Caco-2 (cell line): ENCODE data around the gene KRT13. TPM values are rescaled to one million over a fixed set of nuclear protein-coding genes. Genes with fewer than 3 reads are reported as not detected.

Source experiments
- Bru-seq: library from RNA; stranded (reverse); fragments of 400-500 nt; gene quantifications from one replicate; lab custom pipeline; 2021; lab: Mats Ljungman, UMichigan
- BruChase-seq, 2 experiments: library from RNA; stranded (reverse); fragments of 400-500 nt; gene quantifications; one replicate each; lab custom pipeline; 2021; lab: Mats Ljungman, UMichigan
- BruUV-seq: library from RNA; stranded (reverse); fragments of 400-500 nt; replicated peaks from 2 replicates; lab custom pipeline; 2021; lab: Mats Ljungman, UMichigan
- CTCF ChIA-PET: fragments of 300-600 bp; sonication (Branson Sonifier 250); formaldehyde crosslinking; loops from one replicate; lab custom pipeline; 2022; ENCODE audit warnings: antibody characterized with exemption; lab: Charles Lee
- POLR2A ChIA-PET: fragments of 300-600 bp; sonication (Branson Sonifier 250); formaldehyde crosslinking; loops from one replicate; lab custom pipeline; 2022; ENCODE audit warnings: antibody characterized with exemption; lab: Charles Lee
- DNase-seq, 2 experiments: peaks; one replicate each; pipeline versions ENCODE4 v3.0.0 to v3.0.0-alpha.2; 2020 to 2022
- H3K27me3 ChIP-seq: replicated peaks from 2 replicates; pipeline ENCODE4 v1.6.0; 2011; ENCODE audit warnings: low read length; ENCODE audit not compliant: control insufficient read depth, insufficient read depth
- H3K36me3 ChIP-seq: 2 replicates; pipeline ENCODE4 v1.5.1; 2011; ENCODE audit warnings: low read length; ENCODE audit not compliant: control insufficient read depth, insufficient read depth
- H3K4me1 ChIP-seq: fragments of 250-450 bp; sonication (Bioruptor Pico); 2 replicates; pipeline ENCODE4 v1.5.1; 2020; ENCODE audit warnings: mild to moderate bottlenecking
- H3K4me3 ChIP-seq: 2 replicates; pipeline ENCODE4 v1.5.1; 2011; ENCODE audit warnings: low read depth, mild to moderate bottlenecking, control low read depth, low read length
- H3K9me3 ChIP-seq: fragments of 250-450 bp; sonication (Bioruptor Pico); 2 replicates; pipeline ENCODE4 v1.5.1; 2020; ENCODE audit warnings: mild to moderate bottlenecking, moderate library complexity
- H3K27ac Mint-ChIP-seq: one replicate; pipeline ENCODE4 v1.8.0; 2022; ENCODE audit warnings: mixed read lengths; ENCODE audit not compliant: unreplicated experiment
- H3K27me3 Mint-ChIP-seq: one replicate; pipeline ENCODE4 v1.8.0; 2022; ENCODE audit warnings: mixed read lengths; ENCODE audit not compliant: insufficient read depth, unreplicated experiment
- H3K36me3 Mint-ChIP-seq: one replicate; pipeline ENCODE4 v1.8.0; 2022; ENCODE audit warnings: mild to moderate bottlenecking, mixed read lengths; ENCODE audit not compliant: insufficient read depth, unreplicated experiment
- H3K4me1 Mint-ChIP-seq: one replicate; pipeline ENCODE4 v1.8.0; 2022; ENCODE audit warnings: low read depth, mixed read lengths; ENCODE audit not compliant: unreplicated experiment
- H3K4me3 Mint-ChIP-seq: one replicate; pipeline ENCODE4 v1.8.0; 2022; ENCODE audit warnings: mild to moderate bottlenecking, moderate library complexity, mixed read lengths; ENCODE audit not compliant: unreplicated experiment
- H3K9me3 Mint-ChIP-seq: one replicate; pipeline ENCODE4 v1.8.0; 2022; ENCODE audit warnings: mixed read lengths; ENCODE audit not compliant: unreplicated experiment
- intact Hi-C: fragments of 100-400 bp; cut with micrococcal nuclease; formaldehyde crosslinking; loops from one replicate; pipeline ENCODE4 v1.10.0; 2022; ENCODE audit not compliant: unreplicated experiment
- long read RNA-seq: library from polyadenylated mRNA; stranded (forward); transcript quantifications from one replicate; pipeline ENCODE4 v2.0.0, GENCODE V29; 2022
- total RNA-seq: library from RNA; stranded (reverse); gene quantifications from 2 replicates; pipeline ENCODE4 v1.2.3, GENCODE V29; 2022
- TF ChIP-seq, protein P1 (sequence below), 2 experiments: fragments of 200-600 bp in 1 of 2; IDR thresholded peaks; 1 replicate in 1 of 2; 2 replicates in 1 of 2; pipeline versions ENCODE4 v1.5.1 to v1.8.0; 2011 to 2022; ENCODE audit warnings: antibody characterized with exemption in 1 of 2, control low read depth in 1 of 2, inconsistent platforms in 1 of 2, low read depth in 1 of 2, low read length in 1 of 2, mild to moderate bottlenecking in 1 of 2, moderate library complexity in 1 of 2; ENCODE audit not compliant: insufficient read depth in 1 of 2, severe bottlenecking in 1 of 2, unreplicated experiment in 1 of 2

Gene KRT13
- 0.35 TPM in 1 of 2 replicates, not detected in the other for total RNA-seq
- Bru-seq, nascent RNA = percentile 11 among the genes with signal in this experiment
- not detected for BruChase-seq, experiment 1, labeled RNA remaining after a 2-hour chase
- percentile 22 among the genes with signal in this experiment for BruChase-seq, experiment 2, labeled RNA remaining after a 6-hour chase
- long read RNA-seq = 0 reads

DNA sequence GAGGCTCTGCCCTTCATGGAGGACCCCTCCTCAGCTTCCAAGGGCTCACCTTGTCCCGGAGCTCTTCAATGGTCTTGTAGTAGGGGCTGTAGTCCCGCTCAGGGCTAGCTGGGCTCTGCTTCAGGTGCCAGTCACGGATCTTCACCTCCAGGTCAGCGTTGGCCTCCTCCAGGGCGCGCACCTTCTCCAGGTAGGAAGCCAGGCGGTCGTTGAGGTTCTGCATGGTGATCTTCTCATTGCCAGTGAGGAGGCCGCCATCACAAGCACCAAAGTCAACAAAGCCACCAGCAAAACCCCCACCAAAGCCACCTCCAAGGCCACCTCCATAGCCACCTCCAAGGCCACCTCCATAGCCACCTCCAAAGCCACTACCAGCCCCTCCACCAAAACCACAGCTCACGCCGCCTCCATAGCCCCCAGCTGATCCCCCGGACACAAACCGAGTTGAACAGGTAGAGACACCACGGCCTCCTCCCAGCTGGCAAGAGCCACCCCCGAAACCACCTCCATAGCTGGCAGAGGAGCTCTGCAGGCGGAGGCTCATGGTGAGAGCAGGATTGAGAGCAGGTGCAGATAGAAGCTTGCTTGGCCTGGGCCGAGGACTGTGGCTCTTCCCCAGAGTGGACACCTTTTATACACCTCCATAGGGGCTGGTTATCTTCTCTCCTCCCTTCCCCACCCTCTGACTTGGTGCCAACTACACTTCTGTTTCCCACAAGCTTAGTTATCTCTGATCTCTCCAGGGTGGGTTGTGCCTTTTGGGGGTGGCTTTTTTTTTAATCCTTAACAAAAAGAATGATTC lies at the start of gene KRT13:
KRT13 (minus strand) TSS at position 606 of the 802 bp plus-strand sequence; CDS start at position 544, 62 bp downstream.
- no peaks in the 10 kb centered on the region for H3K36me3 ChIP-seq
- DNase-seq = no peak
- Mint-ChIP-seq H3K4me3 (no peak within 1 kb of the TSS), H3K4me1 (peaks cover 14% of the 10 kb centered on the region), H3K9me3 (no peaks in the 10 kb centered on the region), H3K27ac (peak within 1 kb of the TSS; percentile 79), H3K27me3 (no peaks in the 10 kb centered on the region), H3K36me3 (peaks cover 6% of the 10 kb centered on the region)
- CTCF ChIA-PET = interaction anchor here (0.7 to 0.9 kb wide), 2 partner anchors 43 to 803 kb away, joined by 3 to 4 read pairs; no protein-coding TSS in a partner anchor
- POLR2A ChIA-PET = interaction anchor here (1.0 kb wide), 1 partner anchor 23 kb away, joined by 4 read pairs; the partner anchor contains the start of gene KRT19
- no TSS peak for BruUV-seq
- intact Hi-C loops = no loop called here
- no peak within 1 kb of the TSS for H3K4me3 ChIP-seq
- H3K27me3 ChIP-seq = no peaks in the 10 kb centered on the region
- peaks cover 33% of the 10 kb centered on the region for H3K4me1 ChIP-seq
- no peaks in the 10 kb centered on the region for H3K9me3 ChIP-seq
- TF ChIP-seq, protein P1, sequence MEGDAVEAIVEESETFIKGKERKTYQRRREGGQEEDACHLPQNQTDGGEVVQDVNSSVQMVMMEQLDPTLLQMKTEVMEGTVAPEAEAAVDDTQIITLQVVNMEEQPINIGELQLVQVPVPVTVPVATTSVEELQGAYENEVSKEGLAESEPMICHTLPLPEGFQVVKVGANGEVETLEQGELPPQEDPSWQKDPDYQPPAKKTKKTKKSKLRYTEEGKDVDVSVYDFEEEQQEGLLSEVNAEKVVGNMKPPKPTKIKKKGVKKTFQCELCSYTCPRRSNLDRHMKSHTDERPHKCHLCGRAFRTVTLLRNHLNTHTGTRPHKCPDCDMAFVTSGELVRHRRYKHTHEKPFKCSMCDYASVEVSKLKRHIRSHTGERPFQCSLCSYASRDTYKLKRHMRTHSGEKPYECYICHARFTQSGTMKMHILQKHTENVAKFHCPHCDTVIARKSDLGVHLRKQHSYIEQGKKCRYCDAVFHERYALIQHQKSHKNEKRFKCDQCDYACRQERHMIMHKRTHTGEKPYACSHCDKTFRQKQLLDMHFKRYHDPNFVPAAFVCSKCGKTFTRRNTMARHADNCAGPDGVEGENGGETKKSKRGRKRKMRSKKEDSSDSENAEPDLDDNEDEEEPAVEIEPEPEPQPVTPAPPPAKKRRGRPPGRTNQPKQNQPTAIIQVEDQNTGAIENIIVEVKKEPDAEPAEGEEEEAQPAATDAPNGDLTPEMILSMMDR (IDR thresholded peaks at IDR 0.05; ENCODE audit: insufficient read depth in 1 of 2, low read depth in 1 of 2, low read length in 1 of 2, severe bottlenecking in 1 of 2, unreplicated experiment in 1 of 2) = no peak

DNA sequence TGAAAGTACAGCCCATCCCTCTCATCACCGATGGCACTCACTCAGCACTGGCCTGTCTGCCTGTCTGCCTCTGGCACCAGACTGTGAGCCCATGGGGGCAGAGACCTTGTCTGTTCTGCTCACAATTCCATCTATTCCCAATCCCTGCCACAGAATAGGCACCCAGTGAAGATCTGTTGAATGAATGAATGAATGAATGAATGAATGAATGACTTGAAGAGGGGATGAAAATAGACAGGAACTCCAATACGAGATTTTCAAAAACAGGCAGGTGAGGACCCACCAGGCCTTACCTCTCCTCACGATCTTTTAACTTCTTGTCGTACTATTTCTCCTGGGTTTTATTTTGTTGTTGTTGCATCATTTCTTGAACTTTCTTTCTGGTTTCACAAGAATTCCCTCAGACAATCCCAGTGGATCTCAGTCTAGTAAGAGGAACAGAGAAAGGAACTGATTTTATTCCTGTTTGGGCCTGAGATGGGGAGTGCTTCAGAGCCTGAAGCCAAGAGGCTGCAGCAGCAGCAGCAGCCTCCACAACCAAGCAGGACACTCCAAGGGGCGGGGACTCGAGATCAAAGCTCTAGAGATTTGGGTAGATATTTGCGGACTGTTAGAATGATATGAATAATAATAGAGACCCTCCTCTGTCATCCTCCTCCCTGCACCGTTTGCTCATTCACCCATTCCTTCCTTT lies 48.7 kb upstream of the KRT13 start:
- Histone ChIP-seq H3K27me3 (no peaks in the 10 kb centered on the region), H3K9me3 (no peaks in the 10 kb centered on the region), H3K4me1 (peaks cover 21% of the 10 kb centered on the region), H3K4me3 (no peak overlapping the region), H3K36me3 (no peaks in the 10 kb centered on the region)
- peaks cover 31% of the 10 kb centered on the region for H3K4me1 Mint-ChIP-seq
- ChIA-PET POLR2A (interaction anchor here (0.6 kb wide), 1 partner anchor 106 kb away, joined by 3 read pairs; no protein-coding TSS in a partner anchor), CTCF (interaction anchor here (0.6 to 1.7 kb wide), 3 partner anchors 10 to 1017 kb away, joined by 3 to 9 read pairs (median 3); no protein-coding TSS in a partner anchor)
- no peak overlapping the region for H3K4me3 Mint-ChIP-seq
- H3K36me3 Mint-ChIP-seq = no peaks in the 10 kb centered on the region
- peaks cover 3% of the 10 kb centered on the region for H3K27me3 Mint-ChIP-seq
- no peaks in the 10 kb centered on the region for H3K9me3 Mint-ChIP-seq
- no TSS peak for BruUV-seq
- H3K27ac Mint-ChIP-seq = peak overlapping the region; percentile 10
- DNase-seq = no peak
- intact Hi-C loops = no loop called here
- TF ChIP-seq, protein P1 (IDR thresholded peaks at IDR 0.05; ENCODE audit: insufficient read depth in 1 of 2, low read depth in 1 of 2, low read length in 1 of 2, severe bottlenecking in 1 of 2, unreplicated experiment in 1 of 2) = no peak

DNA sequence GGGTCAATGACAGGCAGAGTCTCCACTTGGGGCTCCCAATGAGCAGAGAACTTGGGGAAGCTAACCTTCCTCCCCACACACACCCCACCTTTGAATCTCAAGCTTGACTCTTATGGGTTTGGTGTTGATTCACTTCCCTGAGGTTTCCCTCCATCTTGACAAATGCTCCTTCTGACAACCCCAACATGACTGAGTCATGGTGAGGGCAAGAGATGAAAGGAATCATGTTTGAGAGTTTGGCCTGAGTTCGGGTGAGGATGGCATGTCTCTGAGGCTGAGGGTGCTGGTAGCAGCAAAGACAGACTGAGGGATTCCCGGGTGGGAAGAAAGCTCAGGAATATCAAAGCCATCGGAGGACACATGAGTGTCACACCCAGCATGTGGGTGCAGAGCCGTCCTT lies 47.8 kb upstream of the KRT13 start:
- Mint-ChIP-seq H3K27ac (no peak overlapping the region), H3K9me3 (no peaks in the 10 kb centered on the region), H3K4me3 (no peak overlapping the region), H3K27me3 (peaks cover 3% of the 10 kb centered on the region), H3K4me1 (peaks cover 34% of the 10 kb centered on the region), H3K36me3 (no peaks in the 10 kb centered on the region)
- BruUV-seq = no TSS peak
- no peak overlapping the region for H3K4me3 ChIP-seq
- H3K4me1 ChIP-seq = peaks cover 31% of the 10 kb centered on the region
- no peaks in the 10 kb centered on the region for H3K9me3 ChIP-seq
- no peak for DNase-seq
- POLR2A ChIA-PET = no interaction called here
- no peaks in the 10 kb centered on the region for H3K27me3 ChIP-seq
- intact Hi-C loops = no loop called here
- H3K36me3 ChIP-seq = no peaks in the 10 kb centered on the region
- CTCF ChIA-PET = interaction anchor here (1.3 to 1.7 kb wide), 2 partner anchors 9 to 110 kb away, joined by 3 to 4 read pairs; no protein-coding TSS in a partner anchor
- TF ChIP-seq, protein P1 (IDR thresholded peaks at IDR 0.05; ENCODE audit: insufficient read depth in 1 of 2, low read depth in 1 of 2, low read length in 1 of 2, severe bottlenecking in 1 of 2, unreplicated experiment in 1 of 2) = no peak
